Measurements from ENCODE around the gene BRAF.

The BRAF gene

DNA sequence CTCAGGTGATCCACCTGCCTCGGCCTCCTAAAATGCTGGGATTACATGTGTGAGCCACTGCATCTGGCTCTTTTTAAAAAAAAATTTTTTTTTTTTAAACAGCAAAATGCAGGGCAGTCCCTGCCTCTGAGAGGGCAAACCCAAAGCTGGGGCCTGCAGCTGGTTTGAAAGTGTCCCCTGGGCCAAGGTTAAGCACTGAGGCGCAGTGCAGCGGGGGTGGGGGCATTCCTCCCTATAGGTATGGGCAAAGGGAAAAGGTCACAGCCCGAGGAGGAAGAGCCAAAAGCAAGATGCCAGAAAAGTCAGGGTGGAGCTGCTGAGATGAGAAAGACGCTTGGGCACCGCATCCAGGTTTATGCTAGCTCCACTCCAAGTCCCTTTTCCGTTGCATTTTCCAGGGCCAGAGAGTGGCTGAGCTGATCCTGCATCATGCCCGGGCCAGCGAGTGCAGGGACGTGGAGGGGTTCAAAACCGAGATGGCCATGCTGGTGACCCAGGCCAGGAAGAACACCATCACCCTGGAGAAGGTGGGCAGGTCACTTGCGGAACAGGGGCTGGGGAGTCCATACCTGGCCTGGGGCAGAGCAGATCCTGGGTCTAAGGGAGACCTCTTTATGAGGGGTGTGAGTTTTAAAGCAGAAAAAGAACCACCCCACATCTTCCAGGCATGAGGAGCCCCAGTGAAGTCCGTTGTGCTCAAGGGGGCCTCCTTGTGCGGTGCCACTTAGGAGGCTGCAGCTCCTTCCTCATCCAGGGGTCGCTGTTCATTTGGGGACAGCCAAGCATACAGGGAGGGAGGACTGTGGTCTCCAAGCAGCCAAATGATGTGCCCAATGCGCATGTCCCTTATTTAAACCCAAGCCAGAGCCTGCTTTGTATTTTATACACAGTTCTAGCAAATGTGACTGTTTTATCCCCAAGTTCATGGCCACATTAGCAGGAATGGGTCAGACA, 235.3 kb downstream of the BRAF start:
- DNase-seq (ENCODE audit: low spot score): no peak
- TF ChIP-seq, protein P1, sequence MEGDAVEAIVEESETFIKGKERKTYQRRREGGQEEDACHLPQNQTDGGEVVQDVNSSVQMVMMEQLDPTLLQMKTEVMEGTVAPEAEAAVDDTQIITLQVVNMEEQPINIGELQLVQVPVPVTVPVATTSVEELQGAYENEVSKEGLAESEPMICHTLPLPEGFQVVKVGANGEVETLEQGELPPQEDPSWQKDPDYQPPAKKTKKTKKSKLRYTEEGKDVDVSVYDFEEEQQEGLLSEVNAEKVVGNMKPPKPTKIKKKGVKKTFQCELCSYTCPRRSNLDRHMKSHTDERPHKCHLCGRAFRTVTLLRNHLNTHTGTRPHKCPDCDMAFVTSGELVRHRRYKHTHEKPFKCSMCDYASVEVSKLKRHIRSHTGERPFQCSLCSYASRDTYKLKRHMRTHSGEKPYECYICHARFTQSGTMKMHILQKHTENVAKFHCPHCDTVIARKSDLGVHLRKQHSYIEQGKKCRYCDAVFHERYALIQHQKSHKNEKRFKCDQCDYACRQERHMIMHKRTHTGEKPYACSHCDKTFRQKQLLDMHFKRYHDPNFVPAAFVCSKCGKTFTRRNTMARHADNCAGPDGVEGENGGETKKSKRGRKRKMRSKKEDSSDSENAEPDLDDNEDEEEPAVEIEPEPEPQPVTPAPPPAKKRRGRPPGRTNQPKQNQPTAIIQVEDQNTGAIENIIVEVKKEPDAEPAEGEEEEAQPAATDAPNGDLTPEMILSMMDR (IDR thresholded peaks at IDR 0.05; ENCODE audit: extremely low read depth, missing control alignments): no peak

DNA sequence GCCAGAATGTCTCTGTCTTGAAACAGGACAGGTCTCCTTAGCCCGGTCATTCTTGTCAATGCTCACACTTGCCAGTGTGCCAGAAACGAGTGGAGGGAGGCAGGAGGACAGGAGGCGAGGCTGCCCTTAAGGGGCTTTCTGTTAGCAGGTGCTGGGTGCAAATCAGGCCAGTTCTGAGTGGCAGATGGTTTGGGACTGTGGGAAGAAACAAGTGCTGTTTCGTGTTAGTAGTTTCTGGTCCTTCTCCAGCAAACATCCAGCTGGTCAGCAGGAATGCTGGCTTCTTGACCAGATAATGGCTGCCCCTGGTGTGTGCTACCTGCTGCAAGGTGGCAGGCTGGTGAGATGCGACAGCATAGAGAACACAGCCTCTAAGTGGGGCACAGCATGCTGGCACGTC, 236.4 kb downstream of the BRAF start:
- TF ChIP-seq, protein P1 (IDR thresholded peaks at IDR 0.05; ENCODE audit: extremely low read depth, missing control alignments): no peak
- no peak for DNase-seq (ENCODE audit: low spot score)

DNA sequence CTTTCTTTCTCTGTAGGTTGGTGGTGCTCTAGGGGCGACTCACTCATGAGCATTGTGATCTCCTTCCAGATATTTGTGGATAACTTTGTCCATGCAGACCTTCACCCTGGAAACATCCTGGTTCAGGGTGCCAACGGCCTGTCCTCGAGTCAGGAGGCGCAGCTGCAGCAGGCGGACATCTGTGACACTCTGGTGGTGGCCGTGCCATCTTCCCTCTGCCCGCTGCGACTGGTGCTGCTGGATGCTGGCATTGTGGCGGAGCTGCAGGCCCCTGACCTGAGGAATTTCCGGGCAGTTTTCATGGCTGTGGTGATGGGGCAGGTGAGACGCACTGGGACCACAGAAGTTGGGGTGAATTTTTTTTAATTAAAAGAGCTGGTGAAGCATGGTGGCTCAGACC, 237.8 kb downstream of the BRAF start:
- DNase-seq (ENCODE audit: low spot score): no peak
- TF ChIP-seq, protein P1 (IDR thresholded peaks at IDR 0.05; ENCODE audit: extremely low read depth, missing control alignments): no peak

DNA sequence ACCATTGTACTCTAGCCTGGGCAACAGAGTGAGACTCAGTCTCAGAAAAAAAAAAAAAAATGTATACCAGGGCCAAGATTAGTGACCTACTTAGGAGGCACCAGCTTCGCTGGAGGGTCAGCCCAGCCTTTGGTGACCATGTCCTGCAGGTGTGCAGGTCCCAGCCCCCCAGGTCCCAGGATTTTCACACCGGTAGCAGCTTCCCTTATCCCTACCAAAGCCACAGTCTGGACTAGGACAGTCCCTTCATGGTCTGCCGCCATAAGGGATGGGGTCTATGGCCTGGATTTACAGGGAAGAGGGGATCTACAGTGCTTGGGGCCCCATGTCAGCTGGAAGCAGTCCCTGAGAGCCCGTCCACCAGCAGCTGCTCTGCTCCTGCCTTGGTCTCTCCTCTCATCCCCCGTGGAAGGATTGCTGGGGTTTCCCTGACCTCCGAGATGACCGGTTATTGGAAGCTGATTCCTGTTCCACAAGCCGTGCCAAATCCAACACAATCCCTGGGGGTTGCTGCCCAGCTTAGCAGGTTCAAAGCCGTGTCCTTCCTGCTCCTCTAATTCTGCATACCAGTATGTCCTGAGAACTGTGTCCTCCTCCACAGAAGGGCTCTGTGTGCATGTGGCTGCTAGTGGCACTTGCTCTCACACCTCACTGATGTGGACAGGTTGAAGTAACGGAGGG, 239.2 kb downstream of the BRAF start:
- TF ChIP-seq, protein P1 (IDR thresholded peaks at IDR 0.05; ENCODE audit: extremely low read depth, missing control alignments): no peak
- DNase-seq (ENCODE audit: low spot score): no peak

DNA sequence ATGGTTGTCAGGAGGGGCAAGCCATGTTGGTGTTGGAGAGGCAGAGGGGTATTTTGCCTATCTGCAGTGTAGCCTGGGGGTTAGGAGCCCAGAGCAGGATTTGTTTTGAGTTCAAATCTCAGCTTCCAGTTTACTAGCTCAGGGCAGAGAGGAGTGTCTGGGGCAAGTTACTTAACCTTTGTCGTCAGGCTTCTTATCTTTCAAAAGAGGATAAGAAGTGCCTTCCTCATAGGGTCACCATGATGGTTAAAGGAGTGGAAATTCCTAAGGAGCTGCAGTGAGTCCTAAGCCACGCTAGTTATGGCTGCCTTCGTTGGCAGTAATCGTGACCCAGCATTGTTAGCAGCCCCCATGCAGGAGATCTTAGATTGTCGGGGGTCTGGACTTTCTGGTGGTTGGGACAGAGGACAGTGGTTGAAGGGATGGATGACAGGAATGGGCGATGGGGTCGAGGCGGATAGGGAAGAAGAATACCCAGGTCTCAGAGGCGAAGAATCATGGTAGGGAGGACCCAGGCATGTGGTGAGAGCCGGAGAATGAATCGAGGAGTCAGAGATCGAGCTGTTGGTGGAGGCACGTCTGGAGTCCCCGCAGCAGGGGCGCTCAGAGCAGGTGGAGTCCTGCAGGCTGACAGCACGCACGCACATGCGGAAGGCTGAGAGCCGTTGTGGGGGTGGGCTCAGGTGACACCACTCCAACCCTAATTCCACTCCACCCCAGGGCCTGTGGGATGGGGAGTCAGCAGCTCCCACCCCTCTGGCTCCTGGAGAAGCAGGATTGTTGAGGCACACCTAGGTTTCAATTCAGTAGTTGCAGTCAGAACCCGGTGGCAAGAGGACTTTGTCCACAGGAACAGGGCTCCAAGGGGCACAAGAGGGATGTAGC, 240.4 kb downstream of the BRAF start:
- TF ChIP-seq, protein P1 (IDR thresholded peaks at IDR 0.05; ENCODE audit: extremely low read depth, missing control alignments): no peak
- DNase-seq (ENCODE audit: low spot score): no peak

DNA sequence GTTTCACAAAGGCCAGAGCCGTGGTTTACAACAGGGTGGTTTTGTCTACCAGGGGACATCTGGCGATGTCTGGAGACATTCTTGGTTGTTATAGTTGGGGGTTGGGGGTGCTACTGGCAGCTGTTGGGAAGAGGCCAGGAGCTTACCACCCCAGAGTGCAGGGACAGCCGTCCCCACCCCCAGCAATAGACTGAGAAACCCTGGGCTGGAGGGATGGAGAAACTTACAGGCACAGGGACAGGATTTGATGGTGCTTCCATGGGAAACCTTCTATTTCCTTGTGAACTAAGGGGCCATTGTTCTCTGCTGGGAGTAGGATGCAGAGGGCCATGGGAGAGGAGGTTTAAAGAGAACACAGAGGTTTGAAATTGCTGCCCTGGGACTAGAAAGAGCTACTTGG, 241.1 kb downstream of the BRAF start:
- TF ChIP-seq, protein P1 (IDR thresholded peaks at IDR 0.05; ENCODE audit: extremely low read depth, missing control alignments): no peak
- no peak for DNase-seq (ENCODE audit: low spot score)

All from GM20000 (cell line).